Heart left ventricle (tissue), 16 donors: Measurements from ENCODE around the gene PIF1. TPM values are rescaled to one million over a fixed set of nuclear protein-coding genes. Genes with fewer than 3 reads are reported as not detected.

Experiments
- ATAC-seq, 4 donors: fragments of 200-7000 bp; cut with Tn5 transposase; one replicate each; pipeline ENCODE4 v1.9.1; 2020 to 2022; ENCODE audit warnings: moderate library complexity in 4 of 4, mild to moderate bottlenecking in 3 of 4, moderate number of reproducible peaks in 1 of 4
- DNase-seq, 5 donors: peaks; one replicate each; pipeline ENCODE4 v3.0.0-alpha.2; 2020
- H3K27ac ChIP-seq, 12 donors: fragments of 200-600 bp; sonication (generic) in 4 of 12; one replicate each; pipeline versions ENCODE4 v1.5.0 to v1.8.0; 2016 to 2022; ENCODE audit warnings: mild to moderate bottlenecking in 2 of 12
- H3K27me3 ChIP-seq, 9 donors: fragments of 200-600 bp; sonication (generic) in 2 of 9; one replicate each; pipeline versions ENCODE4 v1.5.1 to v1.8.0; 2016 to 2022; ENCODE audit warnings: mild to moderate bottlenecking in 3 of 9
- H3K36me3 ChIP-seq, 9 donors: fragments of 200-600 bp; sonication (generic) in 2 of 9; one replicate each; pipeline versions ENCODE4 v1.5.0 to v1.8.0; 2018 to 2022; ENCODE audit warnings: mild to moderate bottlenecking in 2 of 9
- H3K4me1 ChIP-seq, 12 donors: fragments of 200-600 bp; sonication (generic) in 4 of 12; one replicate each; pipeline versions ENCODE4 v1.5.0 to v1.8.0; 2016 to 2022; ENCODE audit warnings: mild to moderate bottlenecking in 3 of 12
- H3K4me3 ChIP-seq, 12 donors: fragments of 200-600 bp; sonication (generic) in 4 of 12; one replicate each; pipeline versions ENCODE4 v1.5.0 to v1.8.0; 2017 to 2022; ENCODE audit warnings: mild to moderate bottlenecking in 9 of 12, moderate library complexity in 4 of 12
- H3K9me3 ChIP-seq, 12 donors: fragments of 200-600 bp; sonication (generic) in 4 of 12; one replicate each; pipeline versions ENCODE4 v1.5.0 to v1.8.0; 2016 to 2022; ENCODE audit warnings: mild to moderate bottlenecking in 1 of 12
- CTCF ChIP-seq, 12 donors: fragments of 200-600 bp; sonication (generic) in 4 of 12; IDR thresholded peaks; one replicate each; pipeline versions ENCODE4 v1.5.0 to v1.8.0; 2018 to 2022; ENCODE audit warnings: antibody characterized with exemption in 12 of 12, mild to moderate bottlenecking in 5 of 12
- POLR2A ChIP-seq, 2 donors: fragments of 450-650 bp; IDR thresholded peaks; one replicate each; pipeline ENCODE4 v1.6.1; 2017; ENCODE audit warnings: antibody characterized with exemption in 2 of 2, mild to moderate bottlenecking in 2 of 2, moderate library complexity in 2 of 2
- WGBS, 4 donors: extraction: QIAGEN DNeasy Blood & Tissue Kit in 2 of 4; methylation state at CpG; one replicate each; pipeline versions ENCODE4 v1.1.5 to v1.1.7; 2013 to 2018; 5-methylcytosine and 5-hydroxymethylcytosine counted together
- intact Hi-C, 10 donors: fragments of 100-400 bp; cut with DNase I; formaldehyde crosslinking; loops; one replicate each; pipeline versions ENCODE4 v1.11.1 to v1.14.2; 2022
- polyA plus RNA-seq, 2 donors: library from polyadenylated mRNA; stranded (reverse); fragments of 200-250 nt; gene quantifications; one replicate each; pipeline ENCODE4 v1.2.3, GENCODE V29; 2013
- total RNA-seq, 9 donors: library from RNA; depleted of rRNA in 2 of 9; stranded (reverse); fragments of >200 nt in 2 of 9; fragmentation: NEBNext Ultra II Directional in 3 of 9; extraction: Animal tissue kit (Norgen Biotek cat#: 25700) in 3 of 9; gene quantifications; one replicate each; pipeline versions ENCODE4 v1.1.0 to v1.2.4, GENCODE V29; 2016 to 2023
- donor health status: ischemic (EF 13 %, LVEDD 7.1; RV severe dilation, severe dysfunction).
- donor health status: healthy with polysubstance abuse.
- donor health status: DM: no; HTN: yes; CAD: no.
- donor health status: DM: no; HTN: no; CAD: no.
- donor health status: ischemic (EF 25% LVEDD 6.9; RV normal size, moderate dysfunction).
- donor health status: ischemic (EF 25% LVEDD 5.7; RV mildly dilated, moderate dysfunction).
- donor health status: healthy.
- donor health status: DM: yes; HTN: yes; CAD: no.
- donor health status: ischemic (EF 35%, LVEDD 5.7; RV mildly dilated, moderate dysfunction).
- donor health status: nonischemic (EF 11% LVEDD 7.7; RV severe dilation, severe dysfunction).
- donor health status: DM: yes; HTN: yes; CAD: no.
- donor health status: PGD.
- donor health status: ischemic (EF 29% LVEDD 5.4; RV normal size, mild dysfunction).
- donor health status: nonischemic (EF 23%, LVEDD 6.1; RV moderate dilation, normal function).

PIF1 gene
- total and polyA plus RNA-seq, 11 donors, result 0.23 to 4.6 (median 0.52) TPM; not detected in 2

GRCh38 chr15:64851503-64851840 lies 26.0 kb upstream of the PIF1 start:
- DNase-seq, result no peak
- H3K36me3 ChIP-seq, result peaks cover 0 to 100% (median 50%) of the 10 kb centered on the region in 9 donors
- peak overlapping the region in 7 of 12 donors; percentile 30 to 82 (median 45) for H3K27ac ChIP-seq
- H3K4me3 ChIP-seq, result no peak overlapping the region
- TF ChIP-seq CTCF (IDR thresholded peaks at IDR 0.05), result no peak
- no peak for TF ChIP-seq POLR2A (IDR thresholded peaks at IDR 0.05)
- no peaks in the 10 kb centered on the region for H3K27me3 ChIP-seq
- no peaks in the 10 kb centered on the region for H3K9me3 ChIP-seq
- WGBS, 4 donors, result 71 to 79% (median 75%) methylated on average over 6 of the region's 6 CpGs
- intact Hi-C loops, result no loop called here
- H3K4me1 ChIP-seq, result peaks cover 4 to 98% (median 58%) of the 10 kb centered on the region in 12 donors
- ATAC-seq, result peak in 3 of 4 donors; percentile 20 to 51 (median 48)

- ATAC-seq, result no peak
Observed at GRCh38 chr15:64850778-64851502, 25.5 kb upstream of the PIF1 start.

GRCh38 chr15:64847876-64848716 lies 22.6 kb upstream of the PIF1 start:
- intact Hi-C loops, result loop anchor here in 1 of 10 donors (5.0 kb wide), 1 partner anchor 44 kb away; no protein-coding TSS in a partner anchor
- Histone ChIP-seq H3K27me3 (no peaks in the 10 kb centered on the region), H3K9me3 (no peaks in the 10 kb centered on the region), H3K4me3 (no peak overlapping the region), H3K27ac (peak overlapping the region in 2 of 12 donors; percentile 96 to 98), H3K36me3 (peaks cover 0 to 85% (median 29%) of the 10 kb centered on the region in 9 donors), H3K4me1 (peaks cover 6 to 98% (median 62%) of the 10 kb centered on the region in 12 donors)
- DNase-seq (no peak), ATAC-seq (no peak)
- TF ChIP-seq POLR2A (IDR thresholded peaks at IDR 0.05) (no peak), CTCF (IDR thresholded peaks at IDR 0.05) (no peak)
- WGBS, 4 donors, result 86 to 91% (median 89%) methylated on average over 8 of the region's 8 CpGs

More at GRCh38 chr15:64850778-64851502, 25.5 kb upstream of the PIF1 start:
- peaks cover 0 to 100% (median 48%) of the 10 kb centered on the region in 9 donors for H3K36me3 ChIP-seq
- peak overlapping the region in 1 of 12 donors; percentile 1 for H3K4me3 ChIP-seq
- H3K9me3 ChIP-seq, result no peaks in the 10 kb centered on the region
- intact Hi-C loops, result no loop called here
- H3K4me1 ChIP-seq, result peaks cover 0 to 98% (median 59%) of the 10 kb centered on the region in 12 donors
- no peaks in the 10 kb centered on the region for H3K27me3 ChIP-seq
- 87 to 89% (median 88%) methylated on average over 4 of the region's 4 CpGs for WGBS, 4 donors
- DNase-seq, result no peak
- H3K27ac ChIP-seq, result peak overlapping the region in 7 of 12 donors; percentile 6 to 82 (median 40)
- TF ChIP-seq CTCF (IDR thresholded peaks at IDR 0.05), result no peak
- no peak for TF ChIP-seq POLR2A (IDR thresholded peaks at IDR 0.05)

- peak in 1 of 5 donors; percentile 31 for DNase-seq
- peaks cover 6 to 94% (median 61%) of the 10 kb centered on the region in 12 donors for H3K4me1 ChIP-seq
- intact Hi-C loops, result loop anchor here in 1 of 10 donors (5.0 kb wide), 1 partner anchor 45 kb away; no protein-coding TSS in a partner anchor
Observed at GRCh38 chr15:64847448-64847847, 22.0 kb upstream of the PIF1 start.

More at GRCh38 chr15:64847448-64847847, 22.0 kb upstream of the PIF1 start:
- Histone ChIP-seq H3K27me3 (no peaks in the 10 kb centered on the region), H3K4me3 (no peak overlapping the region), H3K27ac (peak overlapping the region in 2 of 12 donors; percentile 96 to 98), H3K36me3 (peaks cover 0 to 79% (median 29%) of the 10 kb centered on the region in 9 donors), H3K9me3 (no peaks in the 10 kb centered on the region)
- TF ChIP-seq CTCF (IDR thresholded peaks at IDR 0.05) (no peak), POLR2A (IDR thresholded peaks at IDR 0.05) (no peak)
- ATAC-seq, result no peak
- whole genome bisulfite sequencing, 4 donors, result 88 to 93% (median 90%) methylated on average over 3 of the region's 3 CpGs
